Stimulated activated CD4-positive, alpha-beta T cell treated with anti-CD3 and anti-CD28 coated beads, TNF-alpha, amount 100 ng/mL, for 1 hour (primary cell): Measurements from ENCODE around the gene PSMB9.
A peak's percentile ranks its signal among the peaks of the same experiment; 100 is the strongest.
"Not testable (repeated sequence)": the region's sequence is repeated elsewhere in the genome, so short reads cannot be mapped to it uniquely, and the experiment has no call there.

Source experiments
- DNase-seq, 3 donors: peaks; one replicate each; pipeline ENCODE4 v3.0.0-alpha.2; 2020; ENCODE audit warnings: low read depth in 3 of 3, low spot score in 1 of 3

PSMB9 gene

GRCh38 chr6:32853541-32854375 lies at the start of gene PSMB9, which contains the start of gene TAP1:
PSMB9 (plus strand) TSS chr6:32854192; CDS start chr6:32854230, 38 bp downstream.
TAP1 (minus strand) TSS chr6:32853704; CDS start chr6:32853636, 68 bp downstream.
- peak; percentile 86 to 93 (median 89) for DNase-seq

DNA sequence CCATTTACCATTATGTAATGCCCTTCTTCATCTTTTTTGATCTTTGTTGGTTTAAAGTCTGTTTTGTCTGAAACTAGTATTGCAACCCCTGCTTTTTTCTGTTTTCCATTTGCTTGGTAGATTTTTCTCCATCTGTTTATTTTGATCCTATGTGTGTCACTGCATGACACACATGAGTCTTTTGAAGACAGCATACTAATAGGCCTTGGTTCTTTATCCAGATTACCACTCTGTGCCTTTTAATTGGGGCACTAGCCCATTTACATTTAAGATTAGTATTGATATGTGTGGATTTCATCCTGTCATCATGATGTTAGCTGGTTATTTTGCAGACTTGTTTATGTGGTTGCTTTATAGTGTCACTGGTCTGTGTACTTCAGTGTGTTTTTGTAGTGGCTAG lies 48.6 kb upstream of the PSMB9 start:
- not testable (repeated sequence) for DNase-seq

DNA sequence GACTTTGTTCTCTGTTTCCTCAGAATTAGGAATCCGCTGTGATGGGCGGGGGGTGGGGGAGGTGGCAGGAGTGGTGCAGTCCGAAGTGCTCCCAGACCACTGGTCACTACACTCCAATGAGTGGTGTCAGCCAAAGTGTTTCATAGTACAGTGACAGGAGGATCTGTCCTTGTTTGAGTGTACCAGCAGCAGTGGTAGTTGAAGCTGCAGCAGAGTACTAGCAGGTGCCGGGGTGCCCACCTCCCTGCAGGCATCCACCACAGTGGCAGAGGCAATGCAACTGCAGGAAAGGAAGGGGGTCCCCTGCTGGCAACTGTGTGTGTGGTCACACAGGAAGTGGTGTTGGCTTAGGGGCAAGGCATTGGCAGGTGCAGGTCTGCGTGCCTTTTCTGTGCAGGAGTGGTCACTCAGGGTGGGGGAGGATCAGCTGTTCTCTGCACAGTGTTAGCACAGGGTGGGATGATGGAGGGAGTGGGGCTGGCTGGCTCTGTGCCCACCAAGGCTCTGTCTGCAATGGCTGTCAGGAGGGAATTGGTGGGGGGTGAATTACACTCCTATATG lies 46.9 kb upstream of the PSMB9 start:
- no peak for DNase-seq

GRCh38 chr6:32809171-32809570 lies 44.8 kb upstream of the PSMB9 start:
- no peak for DNase-seq

- DNase-seq: no peak
Measured at GRCh38 chr6:32814145-32814544, 39.8 kb upstream of the PSMB9 start.

- no peak for DNase-seq
Measured at GRCh38 chr6:32815115-32815514, 38.9 kb upstream of the PSMB9 start.

DNA sequence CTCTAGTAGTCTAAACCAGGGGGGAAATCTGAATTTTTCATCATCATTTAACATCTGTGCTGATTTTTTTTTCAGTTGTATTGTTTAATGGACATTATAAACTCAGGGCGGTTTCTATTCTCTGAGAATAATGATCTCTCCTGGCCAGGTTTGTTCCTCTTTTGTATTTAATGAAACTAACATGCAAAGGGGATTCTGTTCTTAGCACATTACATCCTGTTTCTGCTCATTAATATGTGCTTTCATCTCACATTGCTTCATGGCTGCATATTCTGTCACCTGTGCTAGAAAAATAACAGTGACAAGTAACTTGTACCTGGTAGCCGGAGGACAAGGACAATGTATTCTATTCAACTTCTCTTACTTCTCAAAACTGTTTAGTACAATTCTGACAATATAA lies 38.0 kb upstream of the PSMB9 start:
- no peak for DNase-seq

GRCh38 chr6:32816746-32817204 lies 37.2 kb upstream of the PSMB9 start, which contains the start of gene HLA-DOB:
HLA-DOB (minus strand) TSS chr6:32817002; CDS start chr6:32816951, 51 bp downstream.
- no peak for DNase-seq

- DNase-seq: no peak
Measured at GRCh38 chr6:32818867-32819266, 35.1 kb upstream of the PSMB9 start.

- no peak for DNase-seq
Measured at GRCh38 chr6:32819729-32820128, 34.3 kb upstream of the PSMB9 start.

DNA sequence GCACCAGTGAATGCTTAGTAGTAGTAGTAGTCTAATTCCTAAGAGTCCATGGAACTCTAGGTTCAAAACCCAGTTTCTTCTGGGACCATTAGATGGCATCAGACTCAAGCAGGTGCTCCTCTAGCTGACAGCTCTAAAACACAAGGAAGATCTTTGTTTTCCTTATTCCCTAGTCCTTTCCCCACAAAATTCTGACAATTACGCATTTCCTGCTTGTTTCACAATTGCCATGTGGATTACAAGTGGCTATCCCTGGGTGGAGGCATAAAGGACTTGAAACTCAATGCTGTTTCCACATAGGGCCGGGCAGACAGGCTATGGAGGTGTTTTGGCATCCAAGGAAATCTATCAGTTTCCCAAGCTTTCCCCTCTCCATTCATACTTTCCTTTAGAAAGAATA lies 28.0 kb upstream of the PSMB9 start:
- DNase-seq: no peak

DNA sequence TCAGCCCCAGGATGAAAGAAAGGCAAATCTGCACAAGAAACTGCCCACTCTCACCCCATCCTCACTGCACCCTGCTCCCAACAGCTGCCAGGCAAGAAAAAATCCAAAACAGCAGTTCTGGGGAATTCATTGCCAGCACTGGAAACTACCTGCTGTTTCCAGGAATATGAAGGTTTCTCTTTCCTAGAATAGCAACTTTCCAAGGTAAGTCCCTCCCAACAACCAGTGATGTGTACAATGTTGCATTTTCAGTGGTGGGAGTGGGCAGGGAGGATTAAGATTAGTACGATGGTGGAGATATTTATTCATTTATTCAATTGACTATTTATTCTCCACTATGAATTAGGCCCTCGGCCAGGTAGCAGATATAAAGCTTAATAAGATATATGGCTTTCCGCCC lies 27.0 kb upstream of the PSMB9 start:
- no peak for DNase-seq

DNA sequence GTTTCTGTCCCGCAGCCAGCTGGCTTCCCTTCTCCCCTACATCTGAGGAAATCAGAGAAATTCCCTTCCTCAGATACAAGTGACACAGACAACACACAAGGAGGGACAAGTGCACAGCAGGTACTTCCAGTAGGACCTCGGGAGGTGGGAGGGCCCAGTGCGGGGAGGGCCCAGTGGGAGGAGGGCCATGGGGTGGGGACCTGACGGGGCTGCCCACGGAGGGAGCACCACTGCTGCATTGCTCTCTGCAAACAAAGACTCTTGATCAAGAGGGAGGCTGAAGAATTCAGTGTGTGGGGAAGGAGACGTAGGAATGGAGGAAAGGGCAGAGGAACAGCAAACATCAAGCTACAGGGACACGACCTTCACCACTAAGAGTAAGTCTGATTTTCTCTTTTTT lies 24.5 kb upstream of the PSMB9 start:
- no peak for DNase-seq

- DNase-seq: no peak
Measured at GRCh38 chr6:32830017-32830416, 24.0 kb upstream of the PSMB9 start.

- DNase-seq: no peak
Measured at GRCh38 chr6:32830936-32831335, 23.1 kb upstream of the PSMB9 start.

DNA sequence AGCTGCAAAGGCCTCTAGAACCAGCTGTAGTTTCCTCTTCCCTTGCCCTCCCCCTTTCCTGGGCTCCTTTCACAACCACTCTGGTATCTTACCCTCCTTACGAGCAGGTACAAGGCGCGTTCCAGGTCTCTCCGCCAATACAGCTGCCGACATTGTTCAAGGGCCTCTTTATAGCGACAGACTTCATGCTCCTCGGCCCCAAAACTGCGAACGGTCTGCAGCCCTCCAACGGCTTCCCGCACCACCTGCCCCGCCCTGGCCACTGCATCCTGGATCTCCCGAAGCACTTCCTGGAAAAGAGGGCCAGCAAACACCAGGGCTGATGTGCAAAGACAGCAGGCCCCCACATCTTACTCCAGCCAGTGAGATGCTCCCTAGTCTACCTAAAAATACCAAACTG lies 21.5 kb upstream of the PSMB9 start:
- no peak for DNase-seq

DNA sequence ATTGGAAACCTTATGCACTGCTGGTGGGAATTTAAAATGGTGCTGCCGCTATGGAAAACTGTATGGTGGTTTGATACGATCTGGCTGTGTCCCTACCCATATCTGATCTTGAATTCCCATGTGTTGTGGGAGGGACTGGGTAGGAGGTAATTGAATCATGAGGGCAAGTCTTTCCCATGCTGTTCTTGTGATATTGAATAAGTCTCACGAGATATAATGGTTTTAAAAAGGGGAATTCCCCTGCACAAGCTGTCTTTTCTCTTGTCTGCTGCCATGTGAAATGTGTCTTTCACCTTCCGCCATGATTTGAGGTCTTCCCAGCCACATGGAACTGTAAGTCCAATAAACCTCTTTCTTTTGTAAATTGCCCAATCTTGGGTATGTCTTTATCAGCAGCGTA lies 20.3 kb upstream of the PSMB9 start:
- no peak for DNase-seq

DNA sequence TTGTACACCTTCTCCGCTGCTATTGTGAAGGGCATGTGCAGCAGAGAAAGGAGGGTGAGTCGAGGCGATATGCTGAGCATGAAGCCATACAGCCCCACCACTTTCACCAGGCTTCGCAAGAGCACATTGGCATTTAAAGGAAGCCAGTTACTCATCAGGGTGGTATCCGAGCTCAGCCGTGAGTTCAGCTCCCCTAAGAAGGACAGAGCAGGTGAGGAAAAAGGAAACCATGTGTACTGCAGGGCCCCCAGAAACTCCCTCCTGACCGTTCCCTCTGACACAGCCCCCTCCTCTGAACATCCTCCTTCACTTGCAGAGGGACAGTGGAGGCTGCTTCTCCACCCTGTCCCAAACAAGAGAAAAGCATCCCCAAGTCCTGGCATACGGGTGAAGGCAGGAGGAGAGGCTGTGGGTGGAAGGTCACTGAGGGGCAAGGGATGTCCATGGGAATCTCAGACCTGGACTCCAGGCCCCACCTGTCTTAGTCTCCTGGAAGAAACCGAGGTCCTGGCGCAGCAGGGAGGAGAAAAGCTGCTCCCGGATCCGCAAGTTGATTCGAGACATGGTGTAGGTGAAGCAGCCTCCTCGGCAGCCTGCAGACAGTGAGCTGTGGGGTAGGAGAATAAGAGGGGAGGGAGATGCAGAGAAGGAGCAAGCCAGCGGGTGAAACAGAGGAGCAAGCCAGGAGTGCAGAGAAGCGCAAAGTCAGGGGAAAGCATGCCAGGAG lies 18.7 kb upstream of the PSMB9 start:
- no peak for DNase-seq

DNA sequence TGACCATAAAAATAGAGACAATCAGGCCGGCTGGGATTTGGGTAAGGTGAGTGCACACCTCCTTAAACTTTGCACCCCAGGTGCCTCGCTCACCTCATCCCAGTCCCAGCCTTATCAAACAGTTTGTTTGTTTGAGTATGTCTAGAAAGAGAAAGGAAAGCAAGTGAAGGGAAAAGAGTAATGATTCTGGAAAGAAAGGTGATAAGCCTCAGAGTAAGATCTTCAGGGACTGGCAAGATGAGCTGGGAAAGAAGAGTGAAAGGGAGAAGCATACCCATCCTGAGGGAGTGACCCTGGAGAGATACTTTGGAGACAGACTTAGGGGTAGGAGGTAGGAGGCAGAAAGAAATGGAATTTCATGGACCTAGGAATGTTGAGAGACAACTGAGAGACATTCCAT lies 17.1 kb upstream of the PSMB9 start:
- DNase-seq: no peak

DNA sequence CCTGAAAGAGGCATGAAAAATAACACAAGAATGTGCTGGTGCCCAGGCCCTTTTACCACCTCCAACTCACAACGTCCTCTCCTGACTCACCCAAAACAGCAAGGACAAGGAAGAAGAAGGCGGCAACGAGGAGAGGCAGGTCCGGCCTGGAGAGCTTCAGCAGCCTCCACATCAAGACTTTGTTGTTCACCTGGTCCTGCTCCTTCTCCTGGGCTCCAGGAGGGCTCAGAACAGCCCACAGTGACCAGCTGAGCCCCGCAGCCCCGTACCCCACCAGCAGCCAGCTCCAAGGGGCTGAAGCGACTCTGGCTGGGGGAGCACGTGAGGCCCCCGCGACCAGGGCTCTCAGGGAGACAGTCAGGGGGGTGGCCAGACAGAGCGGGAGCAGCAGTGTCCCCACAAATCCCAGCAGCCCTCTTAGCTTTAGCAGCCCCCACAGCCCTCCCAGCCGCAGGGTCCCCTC lies 16.3 kb upstream of the PSMB9 start:
- no peak for DNase-seq

DNA sequence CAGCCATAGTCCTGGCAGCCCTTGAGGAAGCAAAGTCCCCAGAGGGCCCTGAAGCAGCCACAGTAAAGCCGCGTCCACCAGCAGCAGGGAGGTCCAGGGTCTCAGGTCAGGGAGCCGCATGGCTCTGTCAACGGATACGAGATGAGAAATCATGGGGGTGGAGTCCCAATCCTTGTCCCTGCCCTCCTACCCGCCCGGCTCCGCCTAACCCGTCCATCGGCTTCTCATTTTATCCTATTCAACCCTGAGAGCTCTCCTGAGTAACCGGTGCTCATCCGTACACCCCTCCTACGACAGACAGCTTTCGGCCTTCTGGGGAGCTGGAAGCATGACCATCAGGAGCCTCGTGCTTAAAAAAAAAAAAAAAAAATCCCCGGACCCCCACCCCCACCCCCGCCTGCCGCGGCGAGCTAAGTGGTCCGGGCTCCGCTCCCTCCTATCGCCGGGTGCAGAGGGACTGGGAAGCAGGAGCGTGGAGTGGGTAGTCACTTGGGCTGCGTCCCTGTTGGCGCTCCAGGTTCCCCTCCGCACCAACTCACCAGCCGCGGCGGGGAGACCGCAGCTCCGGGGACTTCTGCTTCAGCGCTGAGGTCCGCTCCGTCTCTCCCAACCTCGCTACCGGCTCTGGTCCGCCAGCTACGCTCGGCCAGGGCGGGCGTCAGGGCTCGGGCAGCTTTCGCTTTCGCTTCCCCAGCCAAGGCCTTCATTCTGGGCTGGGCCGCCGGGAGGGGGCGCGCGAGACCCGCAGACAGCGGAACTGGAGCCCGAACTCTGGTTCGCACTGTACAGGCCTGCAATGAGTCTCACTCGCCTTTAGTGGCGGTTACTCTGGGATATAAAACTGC lies 15.7 kb upstream of the PSMB9 start, which contains the start of gene TAP2:
TSS of gene TAP2 (minus strand) at position 626 of the 845 bp plus-strand sequence. CDS start at position 120, 506 bp downstream.
- peak; percentile 92 to 99 (median 95) for DNase-seq
